Rectal smooth muscle tissue (tissue), 1 donor: ENCODE data around the gene GRID1.

Experiments used
- H3K27ac ChIP-seq: one replicate; pipeline ENCODE4 v1.7.0; 2013; ENCODE audit warnings: low read depth, low read length, inconsistent platforms
- H3K27me3 ChIP-seq: one replicate; pipeline ENCODE4 v1.7.0; 2013; ENCODE audit warnings: low read length; ENCODE audit not compliant: control insufficient read depth, insufficient read depth
- H3K36me3 ChIP-seq: one replicate; pipeline ENCODE4 v1.7.0; 2013; ENCODE audit warnings: low read length; ENCODE audit not compliant: control insufficient read depth, insufficient read depth
- H3K4me1 ChIP-seq: one replicate; pipeline ENCODE4 v1.7.0; 2013; ENCODE audit warnings: low read length; ENCODE audit not compliant: control insufficient read depth, insufficient read depth
- H3K4me3 ChIP-seq: one replicate; pipeline ENCODE4 v1.7.0; 2013; ENCODE audit warnings: low read length
- H3K9ac ChIP-seq: one replicate; pipeline ENCODE4 v1.7.0; 2013; ENCODE audit warnings: low read length

Gene GRID1

GRCh38 chr10:85658518-85658917 lies 708.1 kb downstream of the GRID1 start:
- Histone ChIP-seq H3K4me3 (no peak overlapping the region), H3K4me1 (no peaks in the 10 kb centered on the region), H3K27ac (no peak overlapping the region), H3K9ac (no peak overlapping the region), H3K27me3 (no peaks in the 10 kb centered on the region), H3K36me3 (no peaks in the 10 kb centered on the region)

GRCh38 chr10:85657476-85658113 lies 709.0 kb downstream of the GRID1 start:
- no peak overlapping the region for H3K27ac ChIP-seq
- H3K9ac ChIP-seq, result no peak overlapping the region
- no peaks in the 10 kb centered on the region for H3K4me1 ChIP-seq
- no peaks in the 10 kb centered on the region for H3K36me3 ChIP-seq
- no peak overlapping the region for H3K4me3 ChIP-seq
- H3K27me3 ChIP-seq, result no peaks in the 10 kb centered on the region

GRCh38 chr10:85655411-85655810 lies 711.2 kb downstream of the GRID1 start:
- no peak overlapping the region for H3K4me3 ChIP-seq
- no peaks in the 10 kb centered on the region for H3K4me1 ChIP-seq
- H3K9ac ChIP-seq, result no peak overlapping the region
- no peaks in the 10 kb centered on the region for H3K27me3 ChIP-seq
- H3K36me3 ChIP-seq, result no peaks in the 10 kb centered on the region
- H3K27ac ChIP-seq, result no peak overlapping the region

GRCh38 chr10:85651497-85651882 lies 715.1 kb downstream of the GRID1 start:
- H3K27ac ChIP-seq, result no peak overlapping the region
- no peaks in the 10 kb centered on the region for H3K36me3 ChIP-seq
- H3K4me1 ChIP-seq, result no peaks in the 10 kb centered on the region
- no peak overlapping the region for H3K4me3 ChIP-seq
- H3K9ac ChIP-seq, result no peak overlapping the region
- H3K27me3 ChIP-seq, result no peaks in the 10 kb centered on the region

GRCh38 chr10:85650791-85651496 lies 715.7 kb downstream of the GRID1 start:
- H3K9ac ChIP-seq, result no peak overlapping the region
- no peaks in the 10 kb centered on the region for H3K4me1 ChIP-seq
- H3K4me3 ChIP-seq, result no peak overlapping the region

GRCh38 chr10:85649461-85649860 lies 717.1 kb downstream of the GRID1 start:
- H3K4me3 ChIP-seq, result no peak overlapping the region
- H3K4me1 ChIP-seq, result no peaks in the 10 kb centered on the region
- no peak overlapping the region for H3K9ac ChIP-seq
- H3K27ac ChIP-seq, result no peak overlapping the region
- H3K27me3 ChIP-seq, result no peaks in the 10 kb centered on the region
- no peaks in the 10 kb centered on the region for H3K36me3 ChIP-seq

More at GRCh38 chr10:85650791-85651496, 715.7 kb downstream of the GRID1 start:
- H3K27ac ChIP-seq, result no peak overlapping the region
- no peaks in the 10 kb centered on the region for H3K27me3 ChIP-seq
- no peaks in the 10 kb centered on the region for H3K36me3 ChIP-seq

GRCh38 chr10:85648279-85648754 lies 718.3 kb downstream of the GRID1 start:
- H3K36me3 ChIP-seq, result no peaks in the 10 kb centered on the region
- no peak overlapping the region for H3K27ac ChIP-seq
- H3K4me1 ChIP-seq, result no peaks in the 10 kb centered on the region
- H3K9ac ChIP-seq, result no peak overlapping the region
- no peaks in the 10 kb centered on the region for H3K27me3 ChIP-seq
- H3K4me3 ChIP-seq, result no peak overlapping the region

- Histone ChIP-seq H3K4me1 (no peaks in the 10 kb centered on the region), H3K27ac (no peak overlapping the region), H3K36me3 (no peaks in the 10 kb centered on the region), H3K27me3 (no peaks in the 10 kb centered on the region), H3K4me3 (no peak overlapping the region), H3K9ac (no peak overlapping the region)
Observed at GRCh38 chr10:85647741-85648140, 718.9 kb downstream of the GRID1 start.

- Histone ChIP-seq H3K36me3 (no peaks in the 10 kb centered on the region), H3K4me1 (peaks cover 2% of the 10 kb centered on the region), H3K9ac (no peak overlapping the region), H3K4me3 (no peak overlapping the region), H3K27ac (no peak overlapping the region), H3K27me3 (no peaks in the 10 kb centered on the region)
Observed at GRCh38 chr10:85645926-85646711, 720.5 kb downstream of the GRID1 start.

GRCh38 chr10:85645053-85645452 lies 721.5 kb downstream of the GRID1 start:
- no peaks in the 10 kb centered on the region for H3K36me3 ChIP-seq
- H3K4me3 ChIP-seq, result no peak overlapping the region
- no peak overlapping the region for H3K9ac ChIP-seq
- H3K4me1 ChIP-seq, result peaks cover 2% of the 10 kb centered on the region
- no peak overlapping the region for H3K27ac ChIP-seq
- no peaks in the 10 kb centered on the region for H3K27me3 ChIP-seq

- no peaks in the 10 kb centered on the region for H3K36me3 ChIP-seq
- H3K4me1 ChIP-seq, result peaks cover 2% of the 10 kb centered on the region
- no peak overlapping the region for H3K27ac ChIP-seq
- H3K27me3 ChIP-seq, result no peaks in the 10 kb centered on the region
- H3K9ac ChIP-seq, result no peak overlapping the region
- H3K4me3 ChIP-seq, result no peak overlapping the region
Observed at GRCh38 chr10:85643845-85644525, 722.6 kb downstream of the GRID1 start.

GRCh38 chr10:85643171-85643844 lies 723.3 kb downstream of the GRID1 start:
- H3K4me1 ChIP-seq, result peaks cover 2% of the 10 kb centered on the region
- H3K4me3 ChIP-seq, result no peak overlapping the region
- no peaks in the 10 kb centered on the region for H3K27me3 ChIP-seq
- no peak overlapping the region for H3K27ac ChIP-seq
- no peaks in the 10 kb centered on the region for H3K36me3 ChIP-seq
- no peak overlapping the region for H3K9ac ChIP-seq
